Heart left ventricle (tissue), 16 donors: ENCODE data around the gene CACNA2D3. TPM values are rescaled to one million over a fixed set of nuclear protein-coding genes. Genes with fewer than 3 reads are reported as not detected.

ENCODE experiments used
- ATAC-seq, 4 donors: fragments of 200-7000 bp; cut with Tn5 transposase; one replicate each; pipeline ENCODE4 v1.9.1; 2020 to 2022; ENCODE audit warnings: moderate library complexity in 4 of 4, mild to moderate bottlenecking in 3 of 4, moderate number of reproducible peaks in 1 of 4
- DNase-seq, 5 donors: peaks; one replicate each; pipeline ENCODE4 v3.0.0-alpha.2; 2020
- H3K27ac ChIP-seq, 12 donors: fragments of 200-600 bp; sonication (generic) in 4 of 12; one replicate each; pipeline versions ENCODE4 v1.5.0 to v1.8.0; 2016 to 2022; ENCODE audit warnings: mild to moderate bottlenecking in 2 of 12
- H3K27me3 ChIP-seq, 9 donors: fragments of 200-600 bp; sonication (generic) in 2 of 9; one replicate each; pipeline versions ENCODE4 v1.5.1 to v1.8.0; 2016 to 2022; ENCODE audit warnings: mild to moderate bottlenecking in 3 of 9
- H3K36me3 ChIP-seq, 9 donors: fragments of 200-600 bp; sonication (generic) in 2 of 9; one replicate each; pipeline versions ENCODE4 v1.5.0 to v1.8.0; 2018 to 2022; ENCODE audit warnings: mild to moderate bottlenecking in 2 of 9
- H3K4me1 ChIP-seq, 12 donors: fragments of 200-600 bp; sonication (generic) in 4 of 12; one replicate each; pipeline versions ENCODE4 v1.5.0 to v1.8.0; 2016 to 2022; ENCODE audit warnings: mild to moderate bottlenecking in 3 of 12
- H3K4me3 ChIP-seq, 12 donors: fragments of 200-600 bp; sonication (generic) in 4 of 12; one replicate each; pipeline versions ENCODE4 v1.5.0 to v1.8.0; 2017 to 2022; ENCODE audit warnings: mild to moderate bottlenecking in 9 of 12, moderate library complexity in 4 of 12
- H3K9me3 ChIP-seq, 12 donors: fragments of 200-600 bp; sonication (generic) in 4 of 12; one replicate each; pipeline versions ENCODE4 v1.5.0 to v1.8.0; 2016 to 2022; ENCODE audit warnings: mild to moderate bottlenecking in 1 of 12
- CTCF ChIP-seq, 12 donors: fragments of 200-600 bp; sonication (generic) in 4 of 12; IDR thresholded peaks; one replicate each; pipeline versions ENCODE4 v1.5.0 to v1.8.0; 2018 to 2022; ENCODE audit warnings: antibody characterized with exemption in 12 of 12, mild to moderate bottlenecking in 5 of 12
- POLR2A ChIP-seq, 2 donors: fragments of 450-650 bp; IDR thresholded peaks; one replicate each; pipeline ENCODE4 v1.6.1; 2017; ENCODE audit warnings: antibody characterized with exemption in 2 of 2, mild to moderate bottlenecking in 2 of 2, moderate library complexity in 2 of 2
- WGBS, 4 donors: extraction: QIAGEN DNeasy Blood & Tissue Kit in 2 of 4; methylation state at CpG; one replicate each; pipeline versions ENCODE4 v1.1.5 to v1.1.7; 2013 to 2018; 5-methylcytosine and 5-hydroxymethylcytosine counted together
- intact Hi-C, 10 donors: fragments of 100-400 bp; cut with DNase I; formaldehyde crosslinking; loops; one replicate each; pipeline versions ENCODE4 v1.11.1 to v1.14.2; 2022
- polyA plus RNA-seq, 2 donors: library from polyadenylated mRNA; stranded (reverse); fragments of 200-250 nt; gene quantifications; one replicate each; pipeline ENCODE4 v1.2.3, GENCODE V29; 2013
- total RNA-seq, 9 donors: library from RNA; depleted of rRNA in 2 of 9; stranded (reverse); fragments of >200 nt in 2 of 9; fragmentation: NEBNext Ultra II Directional in 3 of 9; extraction: Animal tissue kit (Norgen Biotek cat#: 25700) in 3 of 9; gene quantifications; one replicate each; pipeline versions ENCODE4 v1.1.0 to v1.2.4, GENCODE V29; 2016 to 2023
- donor health status: ischemic (EF 13 %, LVEDD 7.1; RV severe dilation, severe dysfunction).
- donor health status: healthy with polysubstance abuse.
- donor health status: DM: no; HTN: yes; CAD: no.
- donor health status: DM: no; HTN: no; CAD: no.
- donor health status: ischemic (EF 25% LVEDD 6.9; RV normal size, moderate dysfunction).
- donor health status: ischemic (EF 25% LVEDD 5.7; RV mildly dilated, moderate dysfunction).
- donor health status: healthy.
- donor health status: DM: yes; HTN: yes; CAD: no.
- donor health status: ischemic (EF 35%, LVEDD 5.7; RV mildly dilated, moderate dysfunction).
- donor health status: nonischemic (EF 11% LVEDD 7.7; RV severe dilation, severe dysfunction).
- donor health status: DM: yes; HTN: yes; CAD: no.
- donor health status: PGD.
- donor health status: ischemic (EF 29% LVEDD 5.4; RV normal size, mild dysfunction).
- donor health status: nonischemic (EF 23%, LVEDD 6.1; RV moderate dilation, normal function).

CACNA2D3 gene
- total and polyA plus RNA-seq, 11 donors: 0.17 to 25.1 (median 12.8) TPM

GRCh38 chr3:54557538-54558428, 435.4 kb downstream of the CACNA2D3 start:
- H3K9me3 ChIP-seq: no peaks in the 10 kb centered on the region
- intact Hi-C loops: no loop called here
- H3K4me3 ChIP-seq: no peak overlapping the region
- no peaks in the 10 kb centered on the region for H3K27me3 ChIP-seq
- WGBS, 4 donors: 76 to 85% (median 77%) methylated on average over 12 of the region's 12 CpGs
- no peaks in the 10 kb centered on the region for H3K36me3 ChIP-seq
- no peak for TF ChIP-seq CTCF (IDR thresholded peaks at IDR 0.05)
- no peak for TF ChIP-seq POLR2A (IDR thresholded peaks at IDR 0.05)
- no peaks in the 10 kb centered on the region for H3K4me1 ChIP-seq
- DNase-seq (no peak), ATAC-seq (no peak)
- H3K27ac ChIP-seq: no peak overlapping the region

- Histone ChIP-seq H3K27ac (no peak overlapping the region), H3K9me3 (no peaks in the 10 kb centered on the region), H3K4me3 (no peak overlapping the region), H3K4me1 (no peaks in the 10 kb centered on the region), H3K27me3 (no peaks in the 10 kb centered on the region), H3K36me3 (no peaks in the 10 kb centered on the region)
- intact Hi-C loops: no loop called here
- 66 to 80% (median 75%) methylated on average over 12 of the region's 12 CpGs for WGBS, 4 donors
- ATAC-seq (no peak), DNase-seq (no peak)
- TF ChIP-seq POLR2A (IDR thresholded peaks at IDR 0.05): no peak
- TF ChIP-seq CTCF (IDR thresholded peaks at IDR 0.05): no peak
Measured at GRCh38 chr3:54563501-54564200, 441.3 kb downstream of the CACNA2D3 start.

- Histone ChIP-seq H3K27me3 (no peaks in the 10 kb centered on the region), H3K4me3 (no peak overlapping the region), H3K9me3 (no peaks in the 10 kb centered on the region), H3K4me1 (no peaks in the 10 kb centered on the region), H3K36me3 (no peaks in the 10 kb centered on the region), H3K27ac (no peak overlapping the region)
- 83 to 88% (median 85%) methylated on average over 6 of the region's 6 CpGs for whole genome bisulfite sequencing, 4 donors
- TF ChIP-seq POLR2A (IDR thresholded peaks at IDR 0.05): no peak
- TF ChIP-seq CTCF (IDR thresholded peaks at IDR 0.05): no peak
- intact Hi-C loops: no loop called here
- DNase-seq (no peak), ATAC-seq (no peak)
Measured at GRCh38 chr3:54564374-54564925, 442.1 kb downstream of the CACNA2D3 start.

DNA sequence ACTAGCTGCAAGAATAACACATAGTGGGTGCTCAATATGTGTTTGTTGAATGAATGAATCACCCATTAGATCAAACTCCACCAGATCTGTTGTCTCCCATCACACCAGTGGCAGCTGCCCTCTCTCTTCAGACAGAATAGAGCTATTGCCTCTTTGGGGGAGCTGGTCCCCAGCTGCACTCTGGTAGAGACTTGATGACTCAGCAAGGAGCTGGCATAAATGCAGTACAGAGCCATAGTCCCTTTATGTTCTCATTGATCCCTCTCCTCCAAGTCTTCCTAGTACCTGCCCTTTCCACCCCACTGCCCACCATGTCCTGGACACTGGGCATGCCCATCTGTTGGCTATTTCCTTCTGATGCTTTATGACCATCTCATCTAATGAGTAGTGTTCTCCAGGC, 443.6 kb downstream of the CACNA2D3 start:
- H3K27ac ChIP-seq: no peak overlapping the region
- no peaks in the 10 kb centered on the region for H3K36me3 ChIP-seq
- intact Hi-C loops: no loop called here
- ATAC-seq: no peak
- no peaks in the 10 kb centered on the region for H3K27me3 ChIP-seq
- no peaks in the 10 kb centered on the region for H3K4me1 ChIP-seq
- DNase-seq: no peak
- no peak overlapping the region for H3K4me3 ChIP-seq
- H3K9me3 ChIP-seq: no peaks in the 10 kb centered on the region
- TF ChIP-seq CTCF (IDR thresholded peaks at IDR 0.05) (no peak), POLR2A (IDR thresholded peaks at IDR 0.05) (no peak)
